GM19240 (cell line): ENCODE results near the gene LPIN1.
"Not testable (repeated sequence)": the region's sequence is repeated elsewhere in the genome, so short reads cannot be mapped to it uniquely, and the experiment has no call there.

Source experiments
- DNase-seq: peaks from one replicate; pipeline ENCODE4 v3.0.0; 2011; ENCODE audit warnings: low spot score; ENCODE audit not compliant: insufficient read length

LPIN1 gene

DNA sequence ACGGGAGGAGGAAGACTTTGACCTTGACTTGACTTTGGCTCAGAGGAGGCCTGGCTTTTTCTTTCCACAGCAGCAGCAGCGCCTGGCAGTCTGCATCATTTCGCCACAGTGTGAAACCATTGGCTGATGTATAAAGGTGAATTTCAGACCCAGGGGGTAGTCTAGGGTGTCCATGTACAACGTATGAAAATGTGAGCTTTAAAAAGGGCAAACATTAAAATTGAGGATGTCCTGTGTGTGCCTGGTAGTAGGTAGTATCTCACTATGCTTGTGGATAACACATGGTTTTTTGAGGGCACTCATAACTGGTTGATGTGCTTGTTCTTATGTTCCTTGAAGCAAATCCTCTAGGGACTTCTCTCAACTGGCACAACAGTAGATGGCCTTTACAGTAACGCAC, 86.1 kb downstream of the LPIN1 start:
- DNase-seq, result no peak

GRCh38 chr2:11833601-11834000, 87.2 kb downstream of the LPIN1 start:
- no peak for DNase-seq

GRCh38 chr2:11835403-11835802, 89.0 kb downstream of the LPIN1 start:
- DNase-seq, result no peak

GRCh38 chr2:11836647-11837219, 90.3 kb downstream of the LPIN1 start:
- DNase-seq, result no peak

DNA sequence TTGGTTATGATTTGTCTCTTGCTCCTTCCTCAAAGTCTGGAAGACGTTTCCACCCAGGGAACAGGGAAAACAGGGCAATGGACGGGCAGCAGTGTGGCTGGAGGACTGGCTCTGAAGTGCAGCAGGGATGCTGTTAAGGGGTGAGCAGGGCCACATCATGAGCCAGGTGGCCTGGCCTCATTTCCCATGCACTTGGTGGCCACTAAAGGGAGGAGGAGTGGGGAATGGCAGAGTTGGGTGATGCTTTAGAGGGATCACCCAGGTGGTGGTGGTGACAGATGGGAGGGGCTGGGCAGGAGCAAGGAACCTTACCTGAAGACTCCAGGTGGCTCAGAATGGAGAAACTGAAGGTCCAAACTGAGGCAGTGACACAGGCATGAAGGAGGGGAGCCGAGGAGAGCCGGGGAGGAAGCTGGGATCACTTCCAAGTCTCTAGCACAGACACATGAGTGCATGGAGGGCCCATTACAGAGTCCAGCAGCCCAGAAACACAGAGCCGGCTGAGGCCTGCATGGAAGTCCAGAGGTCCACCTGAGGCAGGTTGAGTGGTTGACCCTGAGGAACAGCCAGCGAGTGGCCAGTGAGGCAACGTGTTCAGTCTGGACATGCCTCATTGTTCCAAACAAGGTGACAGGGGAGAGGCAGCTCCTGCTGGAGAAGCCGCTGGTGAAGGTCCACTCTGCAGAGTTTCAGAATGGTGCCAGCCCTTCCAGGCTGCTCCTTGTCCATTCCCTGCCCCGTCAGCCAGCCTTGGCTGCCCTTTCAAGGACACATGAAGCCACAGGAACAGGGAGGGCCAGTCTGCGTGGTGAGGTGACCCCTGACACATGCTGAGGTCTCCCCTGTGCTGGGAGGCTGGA, 91.7 kb downstream of the LPIN1 start:
- DNase-seq, result no peak

GRCh38 chr2:11839916-11840315, 93.5 kb downstream of the LPIN1 start:
- DNase-seq, result no peak

GRCh38 chr2:11842336-11842735, 95.9 kb downstream of the LPIN1 start:
- DNase-seq, result no peak

GRCh38 chr2:11844798-11845197, 98.4 kb downstream of the LPIN1 start:
- not testable (repeated sequence) for DNase-seq

DNA sequence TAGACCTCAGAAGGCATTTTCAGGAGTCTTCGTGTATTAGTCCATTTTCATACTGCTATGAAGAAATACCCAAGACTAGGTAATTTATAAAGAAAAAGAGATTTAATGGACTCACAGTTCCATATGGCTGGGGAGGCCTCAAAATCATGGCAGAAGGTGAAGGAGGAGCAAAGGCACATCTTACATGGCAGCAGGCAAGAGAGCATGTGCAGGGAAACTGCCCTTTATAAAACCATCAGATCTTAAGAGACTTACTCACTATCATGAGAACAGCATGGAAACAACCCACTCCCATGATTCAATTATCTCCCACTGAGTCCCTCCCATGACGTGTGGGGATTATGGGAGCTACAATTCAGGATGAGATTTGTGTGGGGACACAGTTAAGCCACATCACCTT, 101.5 kb downstream of the LPIN1 start:
- not testable (repeated sequence) for DNase-seq

DNA sequence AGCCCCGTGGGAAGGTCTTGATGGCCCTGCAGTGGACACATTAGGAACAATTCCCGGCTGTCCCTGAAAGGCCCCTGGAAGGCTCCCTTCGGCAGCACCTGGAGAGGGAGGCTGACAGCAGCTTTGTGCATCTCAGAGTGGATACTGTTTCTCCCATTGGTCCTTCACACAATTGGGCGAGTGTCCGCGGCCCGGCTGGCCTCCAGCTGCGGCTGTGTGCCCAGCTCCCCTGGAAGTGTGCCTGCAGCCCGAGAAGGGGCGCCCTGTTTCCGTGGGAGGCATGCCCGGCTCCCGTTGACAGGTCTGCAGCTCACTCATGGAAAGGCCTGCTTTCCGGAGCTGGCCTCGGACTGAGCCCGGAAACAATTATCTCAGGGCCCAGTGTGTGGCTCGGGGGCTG, 103.7 kb downstream of the LPIN1 start:
- no peak for DNase-seq

DNA sequence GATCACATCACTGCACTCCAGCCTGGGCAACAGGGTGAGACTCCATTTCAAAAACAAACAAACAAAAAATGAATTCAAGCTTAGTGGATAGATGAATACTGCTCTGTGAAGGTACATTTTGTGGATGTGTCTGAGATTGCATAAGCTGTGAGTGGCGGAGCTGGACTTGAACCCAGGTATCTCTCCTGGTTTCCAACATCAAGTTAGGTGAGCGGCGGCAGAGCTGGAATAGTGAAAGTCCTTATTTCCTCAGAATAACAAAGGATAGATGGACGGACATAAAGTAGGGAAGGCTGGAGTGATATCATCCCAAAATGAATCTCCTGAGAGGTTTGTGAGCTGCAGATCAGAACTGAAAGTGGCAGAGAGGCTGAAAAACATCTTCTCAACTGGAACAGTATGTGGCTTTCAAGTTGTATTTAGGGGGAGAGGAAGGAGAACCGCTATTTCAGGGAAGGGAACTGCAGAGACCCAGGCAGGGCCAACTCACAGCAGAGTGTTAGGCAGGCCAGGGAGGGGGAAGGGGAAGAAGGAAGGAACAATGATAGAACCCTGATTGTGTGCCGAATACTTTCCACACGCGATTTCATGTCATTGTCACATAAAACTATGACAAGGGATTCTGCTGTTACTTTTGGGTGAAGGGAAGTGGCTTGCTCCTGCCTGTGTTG, 106.2 kb downstream of the LPIN1 start:
- DNase-seq, result no peak

DNA sequence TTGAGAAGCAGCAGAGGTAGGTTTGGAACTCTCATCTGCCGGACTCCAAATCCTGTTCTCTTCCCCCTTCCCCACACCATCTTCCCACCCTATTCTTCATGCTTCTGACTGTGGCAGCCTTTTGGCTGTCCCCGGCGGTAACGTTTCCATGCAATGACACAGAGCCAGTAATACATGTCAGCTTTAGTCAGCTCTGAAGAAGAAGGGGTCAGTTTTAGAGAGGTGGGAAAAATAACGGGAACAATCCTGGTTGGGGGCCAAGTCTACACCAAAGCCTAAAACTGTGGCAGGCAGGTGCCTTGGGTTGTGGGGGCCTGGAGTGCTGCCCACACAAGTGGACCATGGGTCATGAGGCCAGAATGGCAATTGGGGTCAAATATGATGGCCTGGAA, 106.8 kb downstream of the LPIN1 start:
- no peak for DNase-seq

DNA sequence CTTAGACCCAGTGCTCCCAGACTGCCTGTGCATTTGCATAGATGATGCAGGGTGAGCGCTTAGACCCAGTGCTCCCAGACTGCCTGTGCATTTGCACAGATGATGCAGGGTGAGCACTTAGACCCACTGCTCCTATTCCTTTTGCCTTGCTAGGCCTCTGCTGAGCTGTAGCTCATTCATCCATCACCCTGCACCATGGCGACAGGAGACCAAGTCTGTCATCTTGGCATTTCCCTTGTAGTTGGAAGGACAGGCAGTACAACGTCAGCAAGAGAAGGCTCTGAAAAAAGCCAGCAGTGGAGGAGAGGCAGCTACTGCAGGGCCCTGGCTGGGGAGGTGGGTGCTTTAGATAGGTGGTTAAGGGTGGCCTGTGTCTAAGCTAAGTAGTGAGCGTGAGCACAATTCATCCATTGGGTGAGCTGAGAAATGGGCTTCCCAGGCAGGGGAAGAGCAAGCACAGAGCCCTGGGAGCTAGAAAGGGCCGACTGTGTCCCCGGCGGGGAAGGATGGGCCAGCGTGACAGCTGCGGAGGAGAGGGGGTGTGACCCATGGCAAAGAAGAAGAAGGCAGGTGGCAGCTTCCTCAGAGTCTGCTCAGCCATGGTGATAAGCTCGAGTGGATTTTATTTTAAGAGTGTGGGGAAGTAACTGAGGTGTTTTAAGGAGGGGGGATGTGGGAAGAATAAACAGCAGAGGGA, 108.8 kb downstream of the LPIN1 start:
- no peak for DNase-seq

DNA sequence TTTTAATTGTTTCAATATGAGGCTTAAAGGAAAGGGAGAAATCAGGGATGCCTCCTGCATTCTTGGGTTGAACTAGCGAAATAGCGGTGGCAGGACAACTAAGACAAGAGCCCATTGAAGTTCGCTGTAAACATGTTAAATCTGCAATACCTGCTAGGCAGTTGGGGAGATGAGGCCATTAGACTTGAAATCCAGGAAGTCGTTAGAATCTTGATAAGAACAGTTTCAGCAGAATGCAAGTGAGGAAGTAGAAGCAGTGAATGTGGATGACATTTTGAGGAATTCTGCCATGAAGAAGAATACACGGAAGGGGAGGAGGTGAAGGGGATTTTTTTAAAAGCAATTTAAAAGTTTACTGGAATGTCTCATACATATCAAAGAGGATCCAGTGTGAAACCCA, 109.7 kb downstream of the LPIN1 start:
- no peak for DNase-seq

GRCh38 chr2:11858883-11859282, 112.5 kb downstream of the LPIN1 start:
- DNase-seq, result no peak

- DNase-seq, result not testable (repeated sequence)
Observed at GRCh38 chr2:11859975-11860374, 113.5 kb downstream of the LPIN1 start.

DNA sequence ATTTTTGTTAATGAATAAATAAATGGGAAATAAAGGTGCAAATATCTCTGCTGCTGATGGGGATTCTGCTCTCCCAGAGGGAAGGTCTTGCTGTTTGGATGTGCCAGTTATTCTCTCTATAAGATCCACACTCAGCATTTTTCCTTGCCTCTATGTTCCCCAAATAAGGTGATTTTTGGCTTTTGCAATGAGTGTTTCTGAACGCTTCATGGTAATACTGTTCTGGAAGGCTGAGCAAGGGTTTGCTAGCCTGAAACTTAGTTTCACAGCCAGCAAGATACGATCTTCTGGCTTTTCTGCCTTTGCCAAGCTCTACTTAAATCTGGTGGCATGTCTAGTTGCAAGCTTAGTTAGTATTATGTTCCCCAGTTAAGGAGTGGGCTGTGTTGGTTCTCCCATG, 114.6 kb downstream of the LPIN1 start:
- DNase-seq, result no peak

GRCh38 chr2:11862049-11862448, 115.6 kb downstream of the LPIN1 start:
- DNase-seq, result no peak

DNA sequence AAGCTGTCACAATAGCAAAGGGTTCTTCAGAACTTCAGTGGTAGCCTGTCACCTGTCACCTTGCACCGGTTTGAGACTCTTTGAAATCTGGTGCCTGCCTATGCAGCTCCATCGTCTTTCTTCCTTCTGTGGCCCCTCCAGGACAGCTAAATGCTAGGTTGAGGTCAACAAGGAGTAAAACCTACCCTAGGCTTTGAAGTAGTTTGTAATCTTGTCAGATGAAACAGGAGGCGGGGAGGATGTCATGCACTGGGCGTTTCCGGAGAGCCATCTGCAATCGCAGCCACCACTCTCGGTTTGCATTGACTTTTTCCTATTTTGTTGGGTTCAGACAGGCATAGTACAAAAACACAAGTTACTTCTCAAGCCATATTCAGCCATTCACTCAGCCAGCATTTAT, 116.7 kb downstream of the LPIN1 start:
- DNase-seq, result no peak

- peak; percentile 70 for DNase-seq
Observed at GRCh38 chr2:11863513-11864328, 117.3 kb downstream of the LPIN1 start.

GRCh38 chr2:11864724-11865123, 118.3 kb downstream of the LPIN1 start:
- DNase-seq, result no peak
